Caco-2 (cell line): Measurements from ENCODE around the gene PDSS2. TPM values are rescaled to one million over a fixed set of nuclear protein-coding genes. Genes with fewer than 3 reads are reported as not detected.
"Not testable (repeated sequence)": the region's sequence is repeated elsewhere in the genome, so short reads cannot be mapped to it uniquely, and the experiment has no call there.

Experiments
- BruUV-seq: library from RNA; stranded (reverse); fragments of 400-500 nt; replicated peaks from 2 replicates; lab custom pipeline; 2021; lab: Mats Ljungman, UMichigan
- CTCF ChIA-PET: fragments of 300-600 bp; sonication (Branson Sonifier 250); formaldehyde crosslinking; loops from one replicate; lab custom pipeline; 2022; ENCODE audit warnings: antibody characterized with exemption; lab: Charles Lee
- POLR2A ChIA-PET: fragments of 300-600 bp; sonication (Branson Sonifier 250); formaldehyde crosslinking; loops from one replicate; lab custom pipeline; 2022; ENCODE audit warnings: antibody characterized with exemption; lab: Charles Lee
- DNase-seq, 2 experiments: peaks; one replicate each; pipeline versions ENCODE4 v3.0.0 to v3.0.0-alpha.2; 2020 to 2022
- H3K27me3 ChIP-seq: replicated peaks from 2 replicates; pipeline ENCODE4 v1.6.0; 2011; ENCODE audit warnings: low read length; ENCODE audit not compliant: control insufficient read depth, insufficient read depth
- H3K36me3 ChIP-seq: 2 replicates; pipeline ENCODE4 v1.5.1; 2011; ENCODE audit warnings: low read length; ENCODE audit not compliant: control insufficient read depth, insufficient read depth
- H3K4me1 ChIP-seq: fragments of 250-450 bp; sonication (Bioruptor Pico); 2 replicates; pipeline ENCODE4 v1.5.1; 2020; ENCODE audit warnings: mild to moderate bottlenecking
- H3K4me3 ChIP-seq: 2 replicates; pipeline ENCODE4 v1.5.1; 2011; ENCODE audit warnings: low read depth, mild to moderate bottlenecking, control low read depth, low read length
- H3K9me3 ChIP-seq: fragments of 250-450 bp; sonication (Bioruptor Pico); 2 replicates; pipeline ENCODE4 v1.5.1; 2020; ENCODE audit warnings: mild to moderate bottlenecking, moderate library complexity
- H3K27ac Mint-ChIP-seq: one replicate; pipeline ENCODE4 v1.8.0; 2022; ENCODE audit warnings: mixed read lengths; ENCODE audit not compliant: unreplicated experiment
- H3K27me3 Mint-ChIP-seq: one replicate; pipeline ENCODE4 v1.8.0; 2022; ENCODE audit warnings: mixed read lengths; ENCODE audit not compliant: insufficient read depth, unreplicated experiment
- H3K36me3 Mint-ChIP-seq: one replicate; pipeline ENCODE4 v1.8.0; 2022; ENCODE audit warnings: mild to moderate bottlenecking, mixed read lengths; ENCODE audit not compliant: insufficient read depth, unreplicated experiment
- H3K4me1 Mint-ChIP-seq: one replicate; pipeline ENCODE4 v1.8.0; 2022; ENCODE audit warnings: low read depth, mixed read lengths; ENCODE audit not compliant: unreplicated experiment
- H3K4me3 Mint-ChIP-seq: one replicate; pipeline ENCODE4 v1.8.0; 2022; ENCODE audit warnings: mild to moderate bottlenecking, moderate library complexity, mixed read lengths; ENCODE audit not compliant: unreplicated experiment
- H3K9me3 Mint-ChIP-seq: one replicate; pipeline ENCODE4 v1.8.0; 2022; ENCODE audit warnings: mixed read lengths; ENCODE audit not compliant: unreplicated experiment
- CTCF ChIP-seq, 2 experiments: fragments of 200-600 bp in 1 of 2; IDR thresholded peaks; 1 replicate in 1 of 2; 2 replicates in 1 of 2; pipeline versions ENCODE4 v1.5.1 to v1.8.0; 2011 to 2022; ENCODE audit warnings: antibody characterized with exemption in 1 of 2, control low read depth in 1 of 2, inconsistent platforms in 1 of 2, low read depth in 1 of 2, low read length in 1 of 2, mild to moderate bottlenecking in 1 of 2, moderate library complexity in 1 of 2; ENCODE audit not compliant: insufficient read depth in 1 of 2, severe bottlenecking in 1 of 2, unreplicated experiment in 1 of 2
- intact Hi-C: fragments of 100-400 bp; cut with micrococcal nuclease; formaldehyde crosslinking; loops from one replicate; pipeline ENCODE4 v1.10.0; 2022; ENCODE audit not compliant: unreplicated experiment
- total RNA-seq: library from RNA; stranded (reverse); gene quantifications from 2 replicates; pipeline ENCODE4 v1.2.3, GENCODE V29; 2022

The PDSS2 gene
- total RNA-seq, 1 experiment from 2014 or later = 10.3 TPM

- Mint-ChIP-seq H3K27me3 (no peaks in the 10 kb centered on the region), H3K4me1 (no peaks in the 10 kb centered on the region), H3K27ac (no peak overlapping the region), H3K36me3 (no peaks in the 10 kb centered on the region), H3K9me3 (no peaks in the 10 kb centered on the region), H3K4me3 (no peak overlapping the region)
- H3K4me1 ChIP-seq = no peaks in the 10 kb centered on the region
- no peaks in the 10 kb centered on the region for H3K27me3 ChIP-seq
- ChIA-PET POLR2A (no interaction called here), CTCF (no interaction called here)
- intact Hi-C loops = no loop called here
- no peak for DNase-seq
- no TSS peak for BruUV-seq
- H3K9me3 ChIP-seq = no peaks in the 10 kb centered on the region
- H3K4me3 ChIP-seq = no peak overlapping the region
- H3K36me3 ChIP-seq = no peaks in the 10 kb centered on the region
- TF ChIP-seq CTCF (IDR thresholded peaks at IDR 0.05; ENCODE audit: insufficient read depth in 1 of 2, low read depth in 1 of 2, low read length in 1 of 2, severe bottlenecking in 1 of 2, unreplicated experiment in 1 of 2) = no peak
Measured at GRCh38 chr6:107144666-107145065, 314.7 kb downstream of the PDSS2 start.

GRCh38 chr6:107144014-107144413 is 315.4 kb downstream of the PDSS2 start:
- Histone ChIP-seq H3K4me3 (no peak overlapping the region), H3K36me3 (no peaks in the 10 kb centered on the region), H3K4me1 (no peaks in the 10 kb centered on the region), H3K27me3 (no peaks in the 10 kb centered on the region), H3K9me3 (no peaks in the 10 kb centered on the region)
- no peaks in the 10 kb centered on the region for H3K4me1 Mint-ChIP-seq
- no peak for TF ChIP-seq CTCF (IDR thresholded peaks at IDR 0.05; ENCODE audit: insufficient read depth in 1 of 2, low read depth in 1 of 2, low read length in 1 of 2, severe bottlenecking in 1 of 2, unreplicated experiment in 1 of 2)
- H3K4me3 Mint-ChIP-seq = no peak overlapping the region
- DNase-seq = no peak
- H3K9me3 Mint-ChIP-seq = no peaks in the 10 kb centered on the region
- BruUV-seq = no TSS peak
- H3K36me3 Mint-ChIP-seq = no peaks in the 10 kb centered on the region
- H3K27me3 Mint-ChIP-seq = no peaks in the 10 kb centered on the region
- H3K27ac Mint-ChIP-seq = no peak overlapping the region
- POLR2A ChIA-PET = no interaction called here
- CTCF ChIA-PET = no interaction called here
- intact Hi-C loops = no loop called here

GRCh38 chr6:107140581-107140980 is 318.8 kb downstream of the PDSS2 start:
- H3K9me3 Mint-ChIP-seq = no peaks in the 10 kb centered on the region
- intact Hi-C loops = no loop called here
- H3K4me1 ChIP-seq = no peaks in the 10 kb centered on the region
- ChIA-PET POLR2A (no interaction called here), CTCF (no interaction called here)
- no peaks in the 10 kb centered on the region for H3K27me3 ChIP-seq
- H3K27me3 Mint-ChIP-seq = no peaks in the 10 kb centered on the region
- no peak for DNase-seq
- no peak overlapping the region for H3K27ac Mint-ChIP-seq
- no peaks in the 10 kb centered on the region for H3K36me3 ChIP-seq
- H3K4me1 Mint-ChIP-seq = no peaks in the 10 kb centered on the region
- H3K4me3 Mint-ChIP-seq = no peak overlapping the region
- H3K4me3 ChIP-seq = no peak overlapping the region
- TF ChIP-seq CTCF (IDR thresholded peaks at IDR 0.05; ENCODE audit: insufficient read depth in 1 of 2, low read depth in 1 of 2, low read length in 1 of 2, severe bottlenecking in 1 of 2, unreplicated experiment in 1 of 2) = no peak
- H3K9me3 ChIP-seq = no peaks in the 10 kb centered on the region
- H3K36me3 Mint-ChIP-seq = no peaks in the 10 kb centered on the region
- no TSS peak for BruUV-seq

- H3K4me1 ChIP-seq, H3K4me1 Mint-ChIP-seq, H3K27me3 Mint-ChIP-seq, CTCF ChIA-PET, H3K27ac Mint-ChIP-seq, DNase-seq, H3K27me3 ChIP-seq, H3K4me3 ChIP-seq, intact Hi-C loops, H3K9me3 ChIP-seq, H3K4me3 Mint-ChIP-seq, H3K36me3 Mint-ChIP-seq, H3K36me3 ChIP-seq, POLR2A ChIA-PET, H3K9me3 Mint-ChIP-seq, BruUV-seq: not testable (repeated sequence)
Measured at GRCh38 chr6:107136324-107136723, 323.0 kb downstream of the PDSS2 start.

- H3K4me3 ChIP-seq, POLR2A ChIA-PET, H3K36me3 ChIP-seq, H3K36me3 Mint-ChIP-seq, H3K27ac Mint-ChIP-seq, H3K27me3 Mint-ChIP-seq, CTCF ChIA-PET, H3K4me1 ChIP-seq, DNase-seq, BruUV-seq, H3K4me1 Mint-ChIP-seq, H3K4me3 Mint-ChIP-seq, H3K27me3 ChIP-seq, H3K9me3 Mint-ChIP-seq, H3K9me3 ChIP-seq, intact Hi-C loops: not testable (repeated sequence)
Measured at GRCh38 chr6:107135048-107135680, 324.2 kb downstream of the PDSS2 start.
